HCT116 (cell line): ENCODE measurements around the gene MOCS2. TPM values are rescaled to one million over a fixed set of nuclear protein-coding genes. Genes with fewer than 3 reads are reported as not detected.

Source experiments
- ATAC-seq: fragments of 200-7000 bp; cut with Tn5 transposase; 2 replicates; pipeline ENCODE4 v1.9.1; 2020; ENCODE audit warnings: mild to moderate bottlenecking, moderate library complexity
- BruUV-seq: library from RNA; stranded (reverse); fragments of 400-500 nt; replicated peaks from 2 replicates; lab custom pipeline; 2021; lab: Mats Ljungman, UMichigan
- CTCF ChIA-PET: fragments of 300-600 bp; sonication (Branson Sonifier 250); formaldehyde crosslinking; loops from one replicate; lab custom pipeline; 2021; ENCODE audit warnings: antibody characterized with exemption; lab: Charles Lee
- POLR2A ChIA-PET: fragments of 300-600, 350-600 bp; sonication (Branson Sonifier 250); formaldehyde crosslinking; loops from one replicate; lab custom pipeline; 2021; ENCODE audit warnings: antibody characterized with exemption; lab: Charles Lee
- RAD21 ChIA-PET, 2 experiments: fragments of 300-600 bp; sonication (Branson Sonifier 250); formaldehyde crosslinking; loops; one replicate each; lab custom pipeline; 2023; ENCODE audit warnings: low total read pairs in 2 of 2; ENCODE audit not compliant: uncharacterized antibody in 2 of 2, unreplicated experiment in 2 of 2, low non-redundant PET in 1 of 2; lab: Charles Lee
- DNase-seq: peaks from one replicate; pipeline ENCODE4 v3.0.0-alpha.2; 2010; ENCODE audit warnings: low read depth, low spot score
- H2AFZ ChIP-seq: fragments of 200-600 bp; shearing (Covaris generic), sonication (generic); 2 replicates; pipeline ENCODE4 v1.6.1; 2017; ENCODE audit warnings: low read depth, mixed run types, mixed read lengths, antibody characterized with exemption, low read length; ENCODE audit not compliant: poor library complexity, severe bottlenecking
- H3K27ac ChIP-seq: 2 replicates; pipeline ENCODE4 v1.5.1; 2012; ENCODE audit warnings: low read depth, low read length
- H3K27me3 ChIP-seq: fragments of 200-600 bp; sonication (generic); 2 replicates; pipeline ENCODE4 v1.6.1; 2016; ENCODE audit warnings: mixed run types, low read length, mixed read lengths; ENCODE audit not compliant: insufficient read depth
- H3K36me3 ChIP-seq, 2 experiments: fragments of 200-500 bp in 1 of 2; fragments of 200-600 bp in 1 of 2; sonication (Bioruptor generic) in 1 of 2; sonication (generic) in 1 of 2; 2 replicates each; pipeline versions ENCODE4 v1.5.1 to v1.6.1; 2014 to 2016; ENCODE audit warnings: low read length in 2 of 2, inconsistent platforms in 1 of 2, mixed read lengths in 1 of 2, mixed run types in 1 of 2; ENCODE audit not compliant: insufficient read depth in 2 of 2, control insufficient read depth in 1 of 2
- H3K4me1 ChIP-seq, 2 experiments: fragments of 200-600 bp in 1 of 2; sonication (generic) in 1 of 2; 2 replicates each; pipeline versions ENCODE4 v1.5.1 to v1.6.1; 2012 to 2017; ENCODE audit warnings: low read length in 2 of 2, inconsistent platforms in 1 of 2, mild to moderate bottlenecking in 1 of 2, mixed read lengths in 1 of 2, mixed run types in 1 of 2, moderate library complexity in 1 of 2; ENCODE audit not compliant: insufficient read depth in 2 of 2, control insufficient read depth in 1 of 2
- H3K4me2 ChIP-seq: fragments of 200-600 bp; sonication (generic); 2 replicates; pipeline ENCODE4 v1.6.1; 2017; ENCODE audit warnings: mixed run types, low read length, mixed read lengths
- H3K4me3 ChIP-seq, 2 experiments: fragments of 200-600 bp in 1 of 2; sonication (generic) in 1 of 2; replicated peaks in 1 of 2; 2 replicates each; pipeline ENCODE4 v1.5.1; 2011 to 2016; ENCODE audit warnings: low read length in 2 of 2, control low read depth in 1 of 2, low read depth in 1 of 2, mild to moderate bottlenecking in 1 of 2, mixed read lengths in 1 of 2, mixed run types in 1 of 2
- H3K79me2 ChIP-seq: fragments of 200-600 bp; sonication (generic); 2 replicates; pipeline ENCODE4 v1.6.1; 2017; ENCODE audit warnings: mild to moderate bottlenecking, mixed run types, low read length, moderate library complexity, mixed read lengths; ENCODE audit not compliant: insufficient read depth
- H3K9ac ChIP-seq: fragments of 200-600 bp; sonication (generic); 2 replicates; pipeline ENCODE4 v1.6.1; 2016; ENCODE audit warnings: low read length, mixed read lengths
- H3K9me2 ChIP-seq: fragments of 200-600 bp; sonication (generic), shearing (Covaris generic); 2 replicates; pipeline ENCODE4 v1.6.1; 2017; ENCODE audit warnings: mixed run types, mild to moderate bottlenecking, moderate library complexity; ENCODE audit not compliant: insufficient read depth
- H3K9me3 ChIP-seq, 2 experiments: fragments of 200-500 bp in 1 of 2; fragments of 200-600 bp in 1 of 2; sonication (Bioruptor generic) in 1 of 2; sonication (generic) in 1 of 2; 2 replicates each; pipeline ENCODE4 v1.6.1; 2014 to 2017; ENCODE audit warnings: low read length in 2 of 2, mixed read lengths in 2 of 2, inconsistent platforms in 1 of 2, low read depth in 1 of 2, mild to moderate bottlenecking in 1 of 2, mixed run types in 1 of 2, moderate library complexity in 1 of 2; ENCODE audit not compliant: control insufficient read depth in 1 of 2, insufficient read depth in 1 of 2
- H4K20me1 ChIP-seq: fragments of 200-600 bp; sonication (generic), shearing (Covaris generic); 2 replicates; pipeline ENCODE4 v1.6.1; 2017; ENCODE audit warnings: mixed run types, mild to moderate bottlenecking, moderate library complexity; ENCODE audit not compliant: insufficient read depth
- CBX3 ChIP-seq: IDR thresholded peaks from 2 replicates; pipeline ENCODE4 v1.6.1; 2012; ENCODE audit warnings: low read depth
- CEBPB ChIP-seq: IDR thresholded peaks from 2 replicates; pipeline ENCODE4 v1.6.1; 2012; ENCODE audit warnings: low read depth
- CTCF ChIP-seq, 3 experiments: fragments of 200-600 bp in 1 of 3; sonication (generic) in 1 of 3; IDR thresholded peaks in 2 of 3; conservative IDR thresholded peaks in 1 of 3; 2 replicates each; pipeline ENCODE4 v1.5.1; 2012 to 2017; ENCODE audit warnings: low read depth in 2 of 3, low read length in 2 of 3, antibody characterized with exemption in 1 of 3, borderline replicate concordance in 1 of 3, control low read depth in 1 of 3, mild to moderate bottlenecking in 1 of 3, mixed read lengths in 1 of 3, mixed run types in 1 of 3, moderate library complexity in 1 of 3; ENCODE audit not compliant: insufficient read depth in 1 of 3
- ELF1 ChIP-seq: IDR thresholded peaks from 2 replicates; pipeline ENCODE4 v1.6.1; 2012; ENCODE audit warnings: low read depth, borderline replicate concordance
- EZH2 ChIP-seq: fragments of 200-600 bp; sonication (generic); IDR thresholded peaks from 2 replicates; pipeline ENCODE4 v1.6.1; 2017; ENCODE audit warnings: antibody characterized with exemption, mixed run types
- EZH2phosphoT487 ChIP-seq: fragments of 200-600 bp; IDR thresholded peaks from 2 replicates; pipeline ENCODE4 v1.6.1; 2018; ENCODE audit warnings: antibody characterized with exemption, borderline replicate concordance
- JUND ChIP-seq: IDR thresholded peaks from 2 replicates; pipeline ENCODE4 v1.6.1; 2012
- MAX ChIP-seq: IDR thresholded peaks from 2 replicates; pipeline ENCODE4 v1.6.1; 2012
- POLR2A ChIP-seq: IDR thresholded peaks from 2 replicates; pipeline ENCODE4 v1.7.0; 2011; ENCODE audit warnings: borderline replicate concordance; ENCODE audit not compliant: insufficient read depth, insufficient read length; ENCODE audit errors: extremely low read depth
- POLR2AphosphoS5 ChIP-seq: IDR thresholded peaks from 2 replicates; pipeline ENCODE4 v1.6.1; 2011; ENCODE audit warnings: mild to moderate bottlenecking, low read depth, low read length, moderate library complexity
- SP1 ChIP-seq: IDR thresholded peaks from 2 replicates; pipeline ENCODE4 v1.6.1; 2012; ENCODE audit warnings: low read depth
- SRF ChIP-seq: IDR thresholded peaks from 2 replicates; pipeline ENCODE4 v1.6.1; 2012; ENCODE audit warnings: low read depth
- TCF7L2 ChIP-seq: IDR thresholded peaks from 2 replicates; pipeline ENCODE4 v1.7.0; 2011; ENCODE audit warnings: borderline replicate concordance, inconsistent platforms; ENCODE audit not compliant: insufficient read depth, insufficient read length; ENCODE audit errors: extremely low read depth
- ZFX ChIP-seq: fragments of 450-650 bp; IDR thresholded peaks from 2 replicates; pipeline ENCODE4 v1.6.1; 2017
- ZNF274 ChIP-seq: fragments of 200-500 bp; sonication (Bioruptor generic); IDR thresholded peaks from 2 replicates; pipeline ENCODE4 v1.6.1; 2014; ENCODE audit warnings: mild to moderate bottlenecking, low read depth, low read length, inconsistent platforms
- intact Hi-C: fragments of 100-400 bp; cut with micrococcal nuclease; formaldehyde crosslinking; loops from 2 replicates; pipeline ENCODE4 v1.10.0; 2022
- total RNA-seq: library from RNA; stranded (reverse); gene quantifications from one replicate; pipeline ENCODE4 v1.2.1, GENCODE V29; 2021; ENCODE audit not compliant: unreplicated experiment
- TF ChIP-seq, protein P1 (sequence below): IDR thresholded peaks from 2 replicates; pipeline ENCODE4 v1.6.1; 2012

The MOCS2 gene
- total RNA-seq, 1 experiment from 2014 or later: 34.0 TPM

GRCh38 chr5:53151713-53152458 is 42.3 kb upstream of the MOCS2 start:
- Histone ChIP-seq H3K4me1 (no peaks in the 10 kb centered on the region), H3K9me2 (no peaks in the 10 kb centered on the region; the same call in 1 of the 2 replicates), H3K4me3 (no peak overlapping the region), H3K4me2 (no peak overlapping the region), H4K20me1 (no peaks in the 10 kb centered on the region), H3K27ac (no peak overlapping the region), H3K36me3 (no peaks in the 10 kb centered on the region), H3K9ac (no peak overlapping the region), H2AFZ (no peak overlapping the region), H3K9me3 (no peaks in the 10 kb centered on the region), H3K79me2 (no peaks in the 10 kb centered on the region), H3K27me3 (no peaks in the 10 kb centered on the region)
- no peak for DNase-seq
- POLR2A ChIA-PET: no interaction called here
- intact Hi-C loops: no loop called here
- no peak for ATAC-seq
- CTCF ChIA-PET: no interaction called here
- RAD21 ChIA-PET: no interaction called here
- BruUV-seq: no TSS peak
- no peak for TF ChIP-seq SRF

GRCh38 chr5:53133020-53133419 is 23.5 kb upstream of the MOCS2 start:
- H3K9me2 ChIP-seq: no peaks in the 10 kb centered on the region
- H3K27me3 ChIP-seq: no peaks in the 10 kb centered on the region
- TF ChIP-seq EZH2: no peak
- TF ChIP-seq ZNF274: no peak
- TF ChIP-seq TCF7L2: no peak
- TF ChIP-seq SP1: no peak
- no peak for TF ChIP-seq EZH2phosphoT487
- TF ChIP-seq POLR2AphosphoS5: no peak
- TF ChIP-seq, protein P1, sequence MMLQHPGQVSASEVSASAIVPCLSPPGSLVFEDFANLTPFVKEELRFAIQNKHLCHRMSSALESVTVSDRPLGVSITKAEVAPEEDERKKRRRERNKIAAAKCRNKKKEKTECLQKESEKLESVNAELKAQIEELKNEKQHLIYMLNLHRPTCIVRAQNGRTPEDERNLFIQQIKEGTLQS: no peak
- no peak for TF ChIP-seq SRF
- no peak for TF ChIP-seq JUND
- TF ChIP-seq ZFX: no peak
- TF ChIP-seq CBX3: no peak
- no peak for TF ChIP-seq CEBPB
- TF ChIP-seq MAX: no peak
- TF ChIP-seq CTCF (IDR thresholded peaks at IDR 0.05 in 2 of 3, conservative IDR thresholded peaks at IDR 0.05 in 1 of 3; ENCODE audit: borderline replicate concordance in 1 of 3, insufficient read depth in 1 of 3, low read depth in 2 of 3, low read length in 2 of 3): no peak
- TF ChIP-seq ELF1: no peak
- no peak for TF ChIP-seq POLR2A
- H3K27ac ChIP-seq: no peak overlapping the region
- POLR2A ChIA-PET: no interaction called here
- no peak for ATAC-seq
- RAD21 ChIA-PET: no interaction called here
- H2AFZ ChIP-seq: no peak overlapping the region
- H3K4me2 ChIP-seq: no peak overlapping the region
- H3K4me1 ChIP-seq: no peaks in the 10 kb centered on the region
- no peak overlapping the region for H3K4me3 ChIP-seq
- no peak for DNase-seq
- H3K9me3 ChIP-seq: no peaks in the 10 kb centered on the region
- BruUV-seq: no TSS peak
- CTCF ChIA-PET: no interaction called here
- H4K20me1 ChIP-seq: no peaks in the 10 kb centered on the region
- intact Hi-C loops: no loop called here
- no peaks in the 10 kb centered on the region for H3K79me2 ChIP-seq
- H3K36me3 ChIP-seq: no peaks in the 10 kb centered on the region
- H3K9ac ChIP-seq: no peak overlapping the region
